NB4 (cell line): ENCODE data around the gene SNAP47.

ENCODE experiments used
- POLR2A ChIP-seq: IDR thresholded peaks from 2 replicates; pipeline ENCODE4 v1.6.1; 2011; ENCODE audit warnings: mild to moderate bottlenecking; ENCODE audit not compliant: insufficient read length; ENCODE audit errors: extremely low read depth
- TF ChIP-seq, protein P1 (sequence below): IDR thresholded peaks from one replicate; pipeline ENCODE4 v1.5.1; 2012; ENCODE audit warnings: low read depth, low read length
- TF ChIP-seq, protein P2 (sequence below): IDR thresholded peaks from 2 replicates; pipeline ENCODE4 v1.6.1; 2011; ENCODE audit warnings: low read depth, low read length

DNA sequence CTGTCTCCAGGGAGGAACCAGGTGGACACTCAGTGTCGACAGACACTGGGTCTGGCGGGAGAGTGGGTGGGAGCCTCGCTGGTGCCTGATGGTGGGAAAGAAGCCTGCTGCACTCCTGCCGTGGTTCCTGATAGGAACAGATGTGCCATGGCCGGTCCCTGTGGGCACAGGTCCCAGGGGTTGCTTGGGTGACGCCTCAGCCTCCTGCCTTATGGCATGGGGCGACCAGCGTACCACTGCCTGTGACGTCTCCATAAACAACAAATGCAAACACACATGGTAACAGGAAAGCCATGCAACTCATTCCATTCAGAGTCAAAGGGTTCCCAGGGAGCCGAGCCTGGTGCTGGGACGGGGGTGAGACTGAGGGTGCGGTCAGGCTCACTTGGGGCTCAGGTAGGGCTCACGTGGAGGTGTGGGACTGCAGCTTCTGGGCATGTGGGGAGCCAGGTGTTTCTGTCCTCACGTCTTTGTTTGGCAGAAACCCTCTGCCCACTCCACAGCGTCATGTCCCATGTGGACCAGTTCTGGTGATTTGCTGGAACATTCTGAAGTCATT, 34.8 kb downstream of the SNAP47 start:
- TF ChIP-seq POLR2A, result no peak
- TF ChIP-seq, protein P1, sequence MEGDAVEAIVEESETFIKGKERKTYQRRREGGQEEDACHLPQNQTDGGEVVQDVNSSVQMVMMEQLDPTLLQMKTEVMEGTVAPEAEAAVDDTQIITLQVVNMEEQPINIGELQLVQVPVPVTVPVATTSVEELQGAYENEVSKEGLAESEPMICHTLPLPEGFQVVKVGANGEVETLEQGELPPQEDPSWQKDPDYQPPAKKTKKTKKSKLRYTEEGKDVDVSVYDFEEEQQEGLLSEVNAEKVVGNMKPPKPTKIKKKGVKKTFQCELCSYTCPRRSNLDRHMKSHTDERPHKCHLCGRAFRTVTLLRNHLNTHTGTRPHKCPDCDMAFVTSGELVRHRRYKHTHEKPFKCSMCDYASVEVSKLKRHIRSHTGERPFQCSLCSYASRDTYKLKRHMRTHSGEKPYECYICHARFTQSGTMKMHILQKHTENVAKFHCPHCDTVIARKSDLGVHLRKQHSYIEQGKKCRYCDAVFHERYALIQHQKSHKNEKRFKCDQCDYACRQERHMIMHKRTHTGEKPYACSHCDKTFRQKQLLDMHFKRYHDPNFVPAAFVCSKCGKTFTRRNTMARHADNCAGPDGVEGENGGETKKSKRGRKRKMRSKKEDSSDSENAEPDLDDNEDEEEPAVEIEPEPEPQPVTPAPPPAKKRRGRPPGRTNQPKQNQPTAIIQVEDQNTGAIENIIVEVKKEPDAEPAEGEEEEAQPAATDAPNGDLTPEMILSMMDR, result no peak
- TF ChIP-seq, protein P2, sequence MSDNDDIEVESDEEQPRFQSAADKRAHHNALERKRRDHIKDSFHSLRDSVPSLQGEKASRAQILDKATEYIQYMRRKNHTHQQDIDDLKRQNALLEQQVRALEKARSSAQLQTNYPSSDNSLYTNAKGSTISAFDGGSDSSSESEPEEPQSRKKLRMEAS, result no peak
